ENCODE data around the gene MAML1.

DNA sequence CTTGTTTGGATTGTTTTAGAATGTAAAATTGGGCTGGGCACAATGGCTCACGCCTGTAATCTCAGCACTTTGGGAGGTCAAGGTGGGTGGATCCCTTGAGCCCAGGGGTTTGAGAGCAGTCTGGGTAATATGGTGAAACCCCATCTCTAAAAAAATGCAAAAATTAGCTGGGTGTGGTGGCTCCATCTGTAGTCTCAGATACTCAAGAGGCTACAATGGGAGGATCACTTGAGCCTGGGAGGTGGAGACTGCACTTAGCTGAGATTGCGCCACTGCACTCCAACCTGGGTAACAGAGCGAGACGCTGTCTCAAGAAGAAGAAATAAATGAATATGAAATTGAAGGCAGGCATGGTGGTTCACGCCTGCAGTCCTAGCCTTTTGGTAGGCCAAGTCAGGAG is 21.3 kb downstream of the MAML1 start:
- TF ChIP-seq, protein P1, sequence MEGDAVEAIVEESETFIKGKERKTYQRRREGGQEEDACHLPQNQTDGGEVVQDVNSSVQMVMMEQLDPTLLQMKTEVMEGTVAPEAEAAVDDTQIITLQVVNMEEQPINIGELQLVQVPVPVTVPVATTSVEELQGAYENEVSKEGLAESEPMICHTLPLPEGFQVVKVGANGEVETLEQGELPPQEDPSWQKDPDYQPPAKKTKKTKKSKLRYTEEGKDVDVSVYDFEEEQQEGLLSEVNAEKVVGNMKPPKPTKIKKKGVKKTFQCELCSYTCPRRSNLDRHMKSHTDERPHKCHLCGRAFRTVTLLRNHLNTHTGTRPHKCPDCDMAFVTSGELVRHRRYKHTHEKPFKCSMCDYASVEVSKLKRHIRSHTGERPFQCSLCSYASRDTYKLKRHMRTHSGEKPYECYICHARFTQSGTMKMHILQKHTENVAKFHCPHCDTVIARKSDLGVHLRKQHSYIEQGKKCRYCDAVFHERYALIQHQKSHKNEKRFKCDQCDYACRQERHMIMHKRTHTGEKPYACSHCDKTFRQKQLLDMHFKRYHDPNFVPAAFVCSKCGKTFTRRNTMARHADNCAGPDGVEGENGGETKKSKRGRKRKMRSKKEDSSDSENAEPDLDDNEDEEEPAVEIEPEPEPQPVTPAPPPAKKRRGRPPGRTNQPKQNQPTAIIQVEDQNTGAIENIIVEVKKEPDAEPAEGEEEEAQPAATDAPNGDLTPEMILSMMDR (IDR thresholded peaks at IDR 0.05), result no peak
- TF ChIP-seq POLR2A (IDR thresholded peaks at IDR 0.05), result no peak
- TF ChIP-seq EP300 (IDR thresholded peaks at IDR 0.05), result no peak

All from gastroesophageal sphincter (tissue), 3 donors.